GM18519 (cell line): ENCODE results near the gene CAD.
"Not testable (repeated sequence)": the region's sequence is repeated elsewhere in the genome, so short reads cannot be mapped to it uniquely, and the experiment has no call there.

Experiments used
- ATAC-seq: cut with Tn5 transposase; IDR thresholded peaks from one replicate; pipeline ENCODE4 v1.9.1; 2021; ENCODE audit warnings: mild to moderate bottlenecking, moderate library complexity; ENCODE audit not compliant: unreplicated experiment, low FRiP score

Gene CAD

GRCh38 chr2:27272537-27273522 lies 55.7 kb downstream of the CAD start:
- not testable (repeated sequence) for ATAC-seq

- ATAC-seq, result no peak
These were observed 58.3 kb downstream of the CAD start, which contains the start of gene DNAJC5G for GRCh38 chr2:27275211-27276150. Gene DNAJC5G (plus strand): TSS chr2:27275433. CDS start chr2:27276729, 1,296 bp downstream.

GRCh38 chr2:27278010-27278409 lies 60.8 kb downstream of the CAD start:
- ATAC-seq, result no peak

GRCh38 chr2:27280826-27281225 lies 63.7 kb downstream of the CAD start:
- no peak for ATAC-seq

- ATAC-seq, result no peak
These were observed 64.3 kb downstream of the CAD start for GRCh38 chr2:27281442-27281841.

GRCh38 chr2:27281855-27282559 lies 64.8 kb downstream of the CAD start, which contains the start of gene TRIM54:
Gene TRIM54 (plus strand): TSS chr2:27282429. CDS start chr2:27282732, 303 bp downstream.
- ATAC-seq, result no peak

- no peak for ATAC-seq
These were observed 65.7 kb downstream of the CAD start for GRCh38 chr2:27282892-27283291.

GRCh38 chr2:27284996-27285395 lies 67.8 kb downstream of the CAD start:
- ATAC-seq, result no peak

- no peak for ATAC-seq
These were observed 68.3 kb downstream of the CAD start for GRCh38 chr2:27285481-27285880.

GRCh38 chr2:27288610-27289009 lies 71.4 kb downstream of the CAD start:
- ATAC-seq, result no peak

GRCh38 chr2:27290549-27290948 lies 73.4 kb downstream of the CAD start:
- ATAC-seq, result no peak

GRCh38 chr2:27291865-27292264 lies 74.7 kb downstream of the CAD start:
- no peak for ATAC-seq
